Thyroid gland (tissue), 4 donors: ENCODE results near the gene APOL6.

Experiments used
- CTCF ChIP-seq, 6 experiments: fragments of 200-600 bp in 3 of 6; fragments of 450-650 bp in 3 of 6; sonication (generic) in 3 of 6; IDR thresholded peaks; one replicate each; pipeline ENCODE4 v1.5.1; 2016 to 2019; ENCODE audit warnings: antibody characterized with exemption in 6 of 6, mild to moderate bottlenecking in 2 of 6, inconsistent platforms in 1 of 6, moderate library complexity in 1 of 6
- POLR2A ChIP-seq, 2 donors: fragments of 450-650 bp; IDR thresholded peaks; one replicate each; pipeline ENCODE4 v1.6.1; 2017; ENCODE audit warnings: antibody characterized with exemption in 2 of 2, mild to moderate bottlenecking in 2 of 2, moderate library complexity in 1 of 2

GRCh38 chr22:35656284-35656752 lies 8.1 kb downstream of the APOL6 start:
- no peak for TF ChIP-seq CTCF (IDR thresholded peaks at IDR 0.05)
- TF ChIP-seq POLR2A (IDR thresholded peaks at IDR 0.05) = no peak
